Endodermal cell (in vitro differentiated cells): ENCODE measurements around the gene MOSMO. TPM values are rescaled to one million over a fixed set of nuclear protein-coding genes. Genes with fewer than 3 reads are reported as not detected.
A peak's percentile ranks its signal among the peaks of the same experiment; 100 is the strongest.
"Not testable (repeated sequence)": the region's sequence is repeated elsewhere in the genome, so short reads cannot be mapped to it uniquely, and the experiment has no call there.

ENCODE experiments used
- DNase-seq: peaks from one replicate; pipeline ENCODE4 v3.0.0-alpha.2; 2017
- H3K27ac ChIP-seq: 2 replicates; pipeline ENCODE4 v1.5.1; 2013; ENCODE audit warnings: mild to moderate bottlenecking, low read depth, low read length, moderate library complexity
- H3K27me3 ChIP-seq: 2 replicates; pipeline ENCODE4 v1.6.1; 2013; ENCODE audit warnings: mild to moderate bottlenecking, low read length, moderate library complexity; ENCODE audit not compliant: insufficient read depth, control insufficient read depth, poor library complexity, severe bottlenecking
- H3K36me3 ChIP-seq: 2 replicates; pipeline ENCODE4 v1.7.0; 2013; ENCODE audit warnings: mild to moderate bottlenecking, low read length, moderate library complexity; ENCODE audit not compliant: control insufficient read depth, insufficient read depth
- H3K4me1 ChIP-seq: one replicate; pipeline ENCODE4 v1.7.0; 2013; ENCODE audit warnings: low read length; ENCODE audit not compliant: control insufficient read depth, insufficient read depth
- H3K4me3 ChIP-seq: 2 replicates; pipeline ENCODE4 v1.5.1; 2013; ENCODE audit warnings: mild to moderate bottlenecking, low read length, moderate library complexity
- H3K9ac ChIP-seq: 2 replicates; pipeline ENCODE4 v1.6.1; 2013; ENCODE audit warnings: mild to moderate bottlenecking, low read length, moderate library complexity; ENCODE audit not compliant: poor library complexity, severe bottlenecking; ENCODE audit errors: extremely low read depth
- H3K9me3 ChIP-seq: 2 replicates; pipeline ENCODE4 v1.6.1; 2013; ENCODE audit warnings: mild to moderate bottlenecking, low read length, moderate library complexity; ENCODE audit not compliant: control insufficient read depth
- H3K27ac Mint-ChIP-seq: 2 replicates; pipeline ENCODE4 v1.8.0; 2020; ENCODE audit warnings: mixed read lengths
- H3K27me3 Mint-ChIP-seq: 2 replicates; pipeline ENCODE4 v1.8.0; 2021; ENCODE audit warnings: mild to moderate bottlenecking, mixed read lengths; ENCODE audit not compliant: insufficient read depth
- H3K36me3 Mint-ChIP-seq: 2 replicates; pipeline ENCODE4 v1.8.0; 2020; ENCODE audit warnings: low read depth, mixed read lengths
- H3K4me1 Mint-ChIP-seq: 2 replicates; pipeline ENCODE4 v1.8.0; 2020; ENCODE audit warnings: mixed read lengths
- H3K4me3 Mint-ChIP-seq: 2 replicates; pipeline ENCODE4 v1.8.0; 2020; ENCODE audit warnings: mild to moderate bottlenecking, moderate library complexity, mixed read lengths
- H3K9me3 Mint-ChIP-seq: 2 replicates; pipeline ENCODE4 v1.8.0; 2020; ENCODE audit warnings: mild to moderate bottlenecking, mixed read lengths
- WGBS, 2 experiments: methylation state at CpG; one replicate each; pipeline versions ENCODE4 v1.1.5 to v1.1.7; 2013; ENCODE audit warnings: missing lambda C conversion rate in 2 of 2, mixed read lengths in 1 of 2; ENCODE audit not compliant: insufficient coverage in 1 of 2, insufficient read length in 1 of 2; 5-methylcytosine and 5-hydroxymethylcytosine counted together
- total RNA-seq, 2 donors: library from RNA; stranded (reverse); fragmentation: NEBNext Ultra II Directional in 1 of 2; extraction: Animal tissue kit (Norgen Biotek cat#: 25700) in 1 of 2; gene quantifications; 2 replicates in 1 of 2; 3 replicates in 1 of 2; pipeline ENCODE4 v1.2.1, GENCODE V29; 2021
- TF ChIP-seq, protein P1 (sequence below): fragments of 200-600 bp; sonication (generic); conservative IDR thresholded peaks from 2 replicates; pipeline ENCODE4 v1.5.0; 2021; ENCODE audit warnings: antibody characterized with exemption, mild to moderate bottlenecking

MOSMO gene
- total RNA-seq, 2 donors from 2014 or later, result 12.6 to 14.7 TPM

DNA sequence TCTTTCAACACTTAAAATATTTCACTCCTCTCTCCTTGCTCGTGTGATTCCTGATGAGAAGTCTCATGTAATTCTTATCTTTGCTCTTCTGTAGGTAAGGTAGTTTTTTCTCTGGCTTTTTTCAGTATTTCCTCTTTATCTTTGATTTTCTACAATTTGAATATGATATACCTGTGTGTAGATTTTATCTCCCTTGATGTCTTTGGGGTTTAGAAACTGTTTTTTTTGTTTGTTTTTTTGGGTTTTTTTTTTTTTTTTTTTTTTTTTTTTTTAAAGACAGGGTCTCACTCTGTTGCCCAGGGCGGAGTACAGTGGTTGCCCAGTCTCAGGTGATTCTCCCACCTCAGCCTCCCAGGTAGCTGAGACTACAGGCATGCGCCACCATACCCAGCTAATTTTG is 26.6 kb downstream of the MOSMO start:
- Mint-ChIP-seq H3K4me3 (no peak overlapping the region), H3K27me3 (no peaks in the 10 kb centered on the region), H3K9me3 (peaks cover 4% of the 10 kb centered on the region), H3K27ac (peak overlapping the region; percentile 65), H3K36me3 (peaks cover 17% of the 10 kb centered on the region), H3K4me1 (peaks cover 21% of the 10 kb centered on the region)
- WGBS, 2 experiments, result 80 to 93% methylated on average over 1 to 3 of the region's 3 CpGs
- Histone ChIP-seq H3K4me3 (no peak overlapping the region), H3K27me3 (no peaks in the 10 kb centered on the region), H3K9me3 (peaks cover 7% of the 10 kb centered on the region), H3K36me3 (peaks cover 8% of the 10 kb centered on the region), H3K9ac (no peak overlapping the region), H3K4me1 (peaks cover 6% of the 10 kb centered on the region), H3K27ac (no peak overlapping the region)
- TF ChIP-seq, protein P1, sequence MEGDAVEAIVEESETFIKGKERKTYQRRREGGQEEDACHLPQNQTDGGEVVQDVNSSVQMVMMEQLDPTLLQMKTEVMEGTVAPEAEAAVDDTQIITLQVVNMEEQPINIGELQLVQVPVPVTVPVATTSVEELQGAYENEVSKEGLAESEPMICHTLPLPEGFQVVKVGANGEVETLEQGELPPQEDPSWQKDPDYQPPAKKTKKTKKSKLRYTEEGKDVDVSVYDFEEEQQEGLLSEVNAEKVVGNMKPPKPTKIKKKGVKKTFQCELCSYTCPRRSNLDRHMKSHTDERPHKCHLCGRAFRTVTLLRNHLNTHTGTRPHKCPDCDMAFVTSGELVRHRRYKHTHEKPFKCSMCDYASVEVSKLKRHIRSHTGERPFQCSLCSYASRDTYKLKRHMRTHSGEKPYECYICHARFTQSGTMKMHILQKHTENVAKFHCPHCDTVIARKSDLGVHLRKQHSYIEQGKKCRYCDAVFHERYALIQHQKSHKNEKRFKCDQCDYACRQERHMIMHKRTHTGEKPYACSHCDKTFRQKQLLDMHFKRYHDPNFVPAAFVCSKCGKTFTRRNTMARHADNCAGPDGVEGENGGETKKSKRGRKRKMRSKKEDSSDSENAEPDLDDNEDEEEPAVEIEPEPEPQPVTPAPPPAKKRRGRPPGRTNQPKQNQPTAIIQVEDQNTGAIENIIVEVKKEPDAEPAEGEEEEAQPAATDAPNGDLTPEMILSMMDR, result no peak
- DNase-seq, result no peak

DNA sequence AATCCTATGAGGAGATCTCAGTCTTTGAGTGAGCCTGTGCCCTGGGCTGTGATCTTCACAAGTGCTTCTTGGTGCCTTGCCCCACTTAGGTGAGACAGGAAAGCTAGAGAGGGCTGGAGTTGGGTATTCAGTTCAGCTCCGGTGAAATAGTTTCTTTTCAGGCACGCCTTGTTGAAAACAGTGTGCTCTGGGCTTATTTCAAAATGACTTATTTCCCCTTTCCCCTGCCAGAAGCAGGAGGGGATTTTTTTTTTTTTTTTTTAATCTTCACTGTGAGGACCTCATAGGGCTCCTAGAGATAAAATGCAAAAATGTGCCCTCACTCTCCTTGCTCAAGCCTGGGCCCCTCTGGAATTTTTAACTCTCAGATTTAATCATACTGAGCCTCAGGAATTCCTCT is 27.2 kb downstream of the MOSMO start:
- peak overlapping the region; percentile 65 for H3K27ac Mint-ChIP-seq
- 67 to 95% methylated on average over 1 to 2 of the region's 2 CpGs for WGBS, 2 experiments
- H3K27ac ChIP-seq, result no peak overlapping the region

DNA sequence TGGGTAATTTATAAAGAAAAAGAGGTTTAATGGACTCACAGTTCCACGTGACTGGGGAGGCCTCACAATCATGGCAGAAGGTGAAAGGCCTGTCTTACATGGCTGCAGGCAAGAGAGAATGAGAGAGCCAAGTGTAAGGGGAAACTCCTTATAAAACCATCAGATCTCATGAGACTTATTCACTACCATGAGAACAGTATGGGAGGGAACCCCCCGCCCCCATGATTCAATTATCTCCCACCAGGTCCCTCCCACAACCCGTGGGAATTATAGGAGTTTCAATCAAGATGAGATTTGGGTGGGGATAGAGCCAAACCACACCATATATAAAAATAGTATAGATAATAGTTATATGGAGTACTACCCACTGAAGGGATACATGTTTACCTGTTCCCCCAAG is 36.0 kb downstream of the MOSMO start:
- not testable (repeated sequence) for H3K4me3 Mint-ChIP-seq, H3K36me3 ChIP-seq, H3K27me3 Mint-ChIP-seq, H3K9me3 ChIP-seq, H3K27ac ChIP-seq, H3K4me1 ChIP-seq, DNase-seq, H3K9ac ChIP-seq, H3K4me1 Mint-ChIP-seq, H3K9me3 Mint-ChIP-seq, H3K27ac Mint-ChIP-seq, H3K27me3 ChIP-seq, H3K36me3 Mint-ChIP-seq, H3K4me3 ChIP-seq
- 90% methylated on average over 1 of the region's 3 CpGs; no CpG with 5 or more reads in 1 of the 2 experiments for WGBS, 2 experiments

More for the DNA sequence above, 27.2 kb downstream of the MOSMO start:
- Histone ChIP-seq H3K9me3 (peaks cover 7% of the 10 kb centered on the region), H3K4me1 (peaks cover 3% of the 10 kb centered on the region), H3K36me3 (peaks cover 8% of the 10 kb centered on the region), H3K27me3 (no peaks in the 10 kb centered on the region), H3K9ac (peak overlapping the region; percentile 3), H3K4me3 (no peak overlapping the region)
- H3K4me3 Mint-ChIP-seq, result no peak overlapping the region
- peaks cover 4% of the 10 kb centered on the region for H3K9me3 Mint-ChIP-seq
- peaks cover 16% of the 10 kb centered on the region for H3K4me1 Mint-ChIP-seq
- H3K27me3 Mint-ChIP-seq, result no peaks in the 10 kb centered on the region
- peak; percentile 46 for DNase-seq
- TF ChIP-seq, protein P1, result no peak
- peaks cover 17% of the 10 kb centered on the region for H3K36me3 Mint-ChIP-seq

DNA sequence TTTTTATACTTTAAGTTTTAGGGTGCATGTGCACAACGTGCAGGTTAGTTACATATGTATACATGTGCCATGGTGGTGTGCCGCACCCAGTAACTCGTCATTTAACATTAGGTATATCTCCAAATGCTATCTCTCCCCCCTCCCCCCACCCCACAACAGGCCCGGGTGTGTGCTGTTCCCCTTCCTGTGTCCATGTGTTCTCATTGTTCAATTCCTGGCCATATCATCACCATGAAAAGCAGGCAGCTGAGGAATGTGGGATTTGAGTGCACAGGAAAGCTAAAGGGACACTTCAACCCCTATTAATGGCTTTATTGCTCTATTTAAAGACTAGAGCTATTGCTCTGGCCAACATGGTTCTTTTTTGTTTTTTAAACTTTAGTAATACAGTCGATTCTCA is 38.0 kb downstream of the MOSMO start:
- 94% methylated on average over 3 of the region's 5 CpGs; no CpG with 5 or more reads in 1 of the 2 experiments for WGBS, 2 experiments
- H3K9me3 ChIP-seq, H3K4me3 Mint-ChIP-seq, H3K27ac Mint-ChIP-seq, H3K4me3 ChIP-seq, DNase-seq, H3K4me1 ChIP-seq, H3K9ac ChIP-seq, H3K27ac ChIP-seq, H3K4me1 Mint-ChIP-seq, H3K27me3 Mint-ChIP-seq, H3K9me3 Mint-ChIP-seq, H3K36me3 Mint-ChIP-seq, H3K27me3 ChIP-seq, H3K36me3 ChIP-seq: not testable (repeated sequence)
